Raji (cell line): ENCODE data around the gene ZNF219.

Experiments
- POLR2A ChIP-seq: IDR thresholded peaks from 2 replicates; pipeline ENCODE4 v1.6.1; 2011; ENCODE audit warnings: low read depth, low read length, control low read depth; ENCODE audit not compliant: insufficient read depth

Gene ZNF219

DNA sequence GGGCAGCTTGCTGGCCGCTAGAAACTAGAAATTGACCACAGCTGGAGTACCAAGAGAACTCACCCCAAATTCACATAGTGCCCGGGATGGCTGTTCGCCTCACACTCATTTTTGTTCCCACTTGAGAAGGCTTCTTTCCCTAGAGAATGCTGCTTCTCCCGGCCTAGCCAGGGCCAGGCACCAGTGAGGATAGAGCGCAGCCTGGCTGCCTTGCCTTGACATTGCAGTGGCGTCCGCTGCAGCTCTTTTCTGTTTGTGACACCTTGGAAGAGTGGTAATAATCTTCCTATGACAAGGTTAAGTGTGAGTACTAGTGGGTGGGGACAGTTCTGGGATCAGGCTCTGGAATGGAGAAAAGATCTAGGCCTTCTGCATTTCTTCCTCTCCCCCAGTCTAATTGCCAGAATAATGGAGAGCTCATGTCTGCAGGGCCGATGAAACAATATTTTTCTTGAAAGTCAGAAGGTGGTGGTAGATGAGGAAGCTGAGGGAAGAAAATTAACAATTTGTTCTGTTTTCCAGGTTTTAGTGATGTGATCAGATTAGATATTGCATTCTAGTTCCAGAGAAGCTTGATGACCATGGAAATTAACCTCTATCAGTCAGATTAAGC, 6.1 kb upstream of the ZNF219 start:
- no peak for TF ChIP-seq POLR2A

DNA sequence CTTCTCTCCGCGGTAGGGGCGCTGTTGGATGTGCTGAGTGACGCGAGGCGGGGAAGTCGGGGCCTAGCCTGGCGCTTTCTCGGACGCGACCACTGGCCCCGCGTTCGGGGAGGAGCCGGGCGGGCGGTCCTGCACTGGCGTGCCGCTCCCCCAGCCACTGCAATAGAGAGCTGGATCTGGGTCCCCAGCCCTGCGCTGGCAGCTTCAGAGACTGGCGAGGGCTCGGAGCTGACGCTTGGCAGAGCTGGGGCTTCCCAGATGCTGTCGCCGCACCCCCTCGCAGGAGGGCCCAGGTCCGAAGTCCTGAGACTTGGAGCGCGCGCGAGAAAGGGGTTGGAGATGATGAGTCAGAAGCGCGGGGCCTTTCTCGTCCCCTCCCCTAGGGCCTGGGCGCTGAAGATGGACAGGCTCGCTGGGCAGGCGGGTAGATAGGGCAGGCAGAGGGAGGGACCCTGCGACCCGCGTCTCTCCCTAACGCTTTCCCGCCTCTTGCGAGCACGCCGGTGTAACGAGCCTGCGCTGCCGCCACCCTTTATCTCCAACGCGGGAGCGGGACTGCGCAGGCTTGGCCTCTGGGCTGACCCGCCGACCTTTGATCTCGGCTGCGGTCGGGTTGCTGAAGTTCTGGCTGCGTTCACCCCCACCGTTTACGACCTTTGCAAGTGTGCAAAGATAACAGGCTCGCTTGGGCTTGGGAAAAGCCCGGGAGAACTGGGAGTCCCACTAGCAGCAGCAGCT, 5.4 kb upstream of the ZNF219 start:
- peak; percentile 93 for TF ChIP-seq POLR2A

DNA sequence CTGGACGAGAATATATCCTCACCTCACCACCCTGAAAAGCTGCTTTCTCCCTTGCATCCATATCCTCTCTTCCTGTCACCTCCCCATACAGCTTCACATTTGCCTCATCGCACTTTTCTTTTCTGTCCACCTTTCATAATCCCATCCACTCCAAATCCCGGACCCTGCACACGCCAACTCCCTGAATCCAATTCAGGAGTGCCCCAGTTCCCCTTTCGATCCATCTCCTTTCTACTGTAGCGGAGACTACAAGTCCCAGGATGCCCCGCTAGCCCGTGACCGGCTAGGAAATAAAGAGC, 4.9 kb upstream of the ZNF219 start:
- no peak for TF ChIP-seq POLR2A

DNA sequence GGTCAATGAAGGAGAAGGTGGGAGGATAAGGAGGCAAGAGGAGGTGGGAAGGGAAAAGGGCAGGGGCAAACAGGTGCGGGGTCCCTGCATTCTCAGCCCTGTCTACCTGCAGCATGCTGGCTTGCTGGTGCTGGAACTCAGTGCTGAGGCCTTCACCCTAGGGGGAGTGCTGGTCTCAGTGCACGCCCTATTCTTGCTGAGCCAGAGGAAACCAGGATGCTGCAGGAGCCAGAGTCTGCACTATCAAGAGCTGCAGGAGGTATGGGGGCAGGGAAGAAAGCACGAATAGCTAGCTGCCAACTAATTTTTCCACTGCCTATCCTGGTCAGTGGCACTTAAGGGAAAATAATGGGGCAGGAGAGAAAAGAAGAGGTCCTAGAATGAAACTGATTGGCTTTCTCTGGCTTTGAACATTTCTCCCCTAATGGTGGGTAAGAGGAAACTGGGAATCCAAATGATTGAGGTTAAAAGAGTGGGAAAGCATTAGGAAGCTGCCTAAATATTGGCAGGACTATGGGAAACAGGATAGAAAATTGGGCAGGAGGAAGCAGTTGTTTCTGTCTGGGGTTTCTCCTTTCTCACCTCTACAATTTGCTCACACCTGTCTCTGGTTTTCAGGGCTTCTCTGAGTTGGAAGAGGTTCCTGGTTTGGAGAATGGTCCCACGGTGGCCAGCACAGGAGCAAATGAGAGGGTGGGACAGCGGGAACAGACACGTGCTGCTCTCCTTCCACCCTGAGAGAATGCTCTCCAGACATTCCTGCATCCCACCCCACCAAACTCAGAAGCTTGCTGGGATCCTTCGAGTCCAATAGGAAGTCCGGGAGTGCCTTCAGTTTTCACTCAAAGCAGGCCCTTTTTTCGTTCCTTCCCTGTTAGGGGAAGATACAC, 4.3 kb upstream of the ZNF219 start:
- no peak; the same call in 1 of the 2 replicates for TF ChIP-seq POLR2A

DNA sequence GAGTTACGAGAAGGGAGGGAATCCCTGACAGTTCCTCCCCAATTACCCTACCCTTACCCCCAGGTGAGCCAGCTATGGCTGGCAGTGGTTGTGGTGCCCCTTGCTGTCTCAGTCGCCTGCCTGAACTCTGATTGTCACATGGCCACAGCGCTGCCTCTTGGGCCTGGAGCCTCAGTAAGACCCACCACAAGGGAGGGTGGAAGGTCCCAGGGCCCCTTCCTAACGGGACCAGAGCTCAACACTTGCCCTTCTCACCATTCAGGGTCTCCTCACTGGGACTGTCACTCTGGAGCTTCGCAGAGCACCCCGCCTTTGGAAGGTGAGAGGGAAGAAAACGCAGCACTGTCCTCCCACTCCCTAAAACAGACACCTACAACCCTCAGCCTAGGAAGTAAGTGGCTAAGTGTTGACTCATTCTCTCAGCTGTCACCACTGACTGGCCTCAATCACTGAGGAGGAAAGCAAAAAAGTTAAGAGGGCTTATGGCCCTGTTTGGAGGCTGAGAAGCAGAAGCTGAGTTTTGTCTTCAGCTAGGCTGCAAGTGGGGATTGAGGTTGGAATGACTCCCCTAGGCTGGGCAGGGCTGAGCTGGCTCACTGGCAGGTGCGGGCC, 3.5 kb upstream of the ZNF219 start:
- no peak for TF ChIP-seq POLR2A

DNA sequence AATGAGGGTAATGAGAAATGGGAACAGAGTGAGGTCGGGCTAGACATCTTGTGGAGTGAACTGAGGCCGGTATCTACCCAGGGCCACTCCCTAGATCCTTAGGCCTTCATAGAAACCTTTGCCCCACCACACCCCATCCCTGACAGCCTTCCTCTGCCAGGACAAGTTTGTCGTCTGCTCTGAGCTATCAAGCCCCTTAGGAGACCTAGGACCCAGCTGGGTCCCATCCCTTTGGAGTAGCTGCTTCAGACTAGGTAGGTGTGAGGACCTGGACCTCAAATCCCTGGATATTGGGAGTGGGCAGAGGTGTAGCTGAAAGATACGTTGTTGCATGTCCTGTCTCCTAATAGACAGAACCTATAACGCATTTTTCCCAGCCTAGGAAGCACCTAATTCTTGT, 2.5 kb upstream of the ZNF219 start, which contains the start of gene TMEM253:
TMEM253 (plus strand) TSS at position 136 of the 400 bp plus-strand sequence. CDS start 278 bp downstream, outside the sequence.
- TF ChIP-seq POLR2A: no peak

DNA sequence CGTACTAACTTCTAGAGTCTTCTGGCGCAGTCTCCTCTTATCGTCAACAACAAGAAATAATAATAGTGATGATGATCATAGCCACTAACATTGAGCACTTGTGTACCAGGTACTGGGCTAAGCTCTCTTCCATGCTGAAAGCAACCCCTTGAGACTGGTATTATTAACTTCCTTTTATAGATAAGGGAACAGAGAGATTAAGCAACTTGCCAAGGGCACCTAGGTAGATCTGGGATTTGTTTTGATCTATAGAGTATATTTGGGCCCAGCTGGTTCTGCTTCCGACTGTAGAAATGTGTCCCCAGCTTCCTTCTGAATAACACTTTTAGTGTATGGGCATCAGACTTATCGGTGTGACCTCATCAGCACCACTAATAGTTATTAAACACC, 1.1 kb upstream of the ZNF219 start:
- no peak for TF ChIP-seq POLR2A

DNA sequence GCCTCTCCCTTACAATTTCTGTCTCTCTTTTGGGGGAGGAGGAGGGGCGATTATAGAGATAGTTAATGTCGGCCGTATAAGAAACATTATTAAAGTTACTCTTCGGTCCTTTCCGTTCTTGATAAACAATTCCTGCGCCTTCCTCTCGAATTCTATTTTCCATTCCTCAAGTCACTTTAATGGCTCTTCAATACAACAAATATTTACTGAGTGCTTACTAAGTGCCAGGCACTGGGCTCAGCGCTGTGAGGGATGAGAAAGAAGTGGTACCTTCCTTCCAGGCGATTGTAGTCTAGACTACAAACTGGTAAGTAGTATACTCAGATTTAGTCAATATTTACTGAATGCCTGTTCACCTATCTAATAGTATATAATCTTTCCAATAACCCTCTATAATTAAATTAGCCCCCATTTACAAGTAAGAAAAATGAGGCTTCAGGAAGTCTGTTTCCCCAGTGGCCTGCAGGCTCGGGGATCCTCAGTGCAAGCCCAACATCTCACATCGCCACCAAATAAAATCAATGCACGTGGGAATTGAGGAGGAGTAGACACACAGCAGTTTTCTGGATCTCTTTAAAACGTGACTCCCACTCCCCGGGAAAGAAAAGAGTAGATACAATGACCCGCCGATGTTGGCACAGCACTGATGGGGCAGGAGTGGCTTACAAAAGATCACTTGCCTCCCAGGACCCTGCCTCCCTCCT, 589 bp upstream of the ZNF219 start:
- TF ChIP-seq POLR2A: no peak

DNA sequence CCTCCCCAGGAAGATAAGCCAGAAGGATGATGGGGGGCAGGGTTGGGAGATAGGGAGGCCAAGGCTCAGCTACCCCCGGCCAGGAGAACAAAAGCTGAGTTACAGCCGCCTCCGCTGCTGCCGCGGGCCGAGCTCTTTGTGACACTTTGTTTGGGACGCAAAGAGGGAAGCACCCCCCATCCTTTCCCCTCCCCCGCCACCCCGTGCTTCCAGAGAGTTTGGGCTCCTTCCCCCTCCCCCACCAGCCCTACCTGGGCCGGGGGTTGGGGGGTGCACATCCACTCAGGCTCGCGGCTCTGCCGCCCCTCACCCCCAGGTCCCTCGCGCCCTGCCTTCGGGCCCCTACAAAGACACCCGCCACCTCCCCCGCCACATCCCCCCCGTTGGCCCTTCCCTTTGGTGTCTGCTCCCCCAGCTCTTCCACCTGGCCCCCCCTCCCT, 799 bp downstream of the ZNF219 start:
- TF ChIP-seq POLR2A: no peak

DNA sequence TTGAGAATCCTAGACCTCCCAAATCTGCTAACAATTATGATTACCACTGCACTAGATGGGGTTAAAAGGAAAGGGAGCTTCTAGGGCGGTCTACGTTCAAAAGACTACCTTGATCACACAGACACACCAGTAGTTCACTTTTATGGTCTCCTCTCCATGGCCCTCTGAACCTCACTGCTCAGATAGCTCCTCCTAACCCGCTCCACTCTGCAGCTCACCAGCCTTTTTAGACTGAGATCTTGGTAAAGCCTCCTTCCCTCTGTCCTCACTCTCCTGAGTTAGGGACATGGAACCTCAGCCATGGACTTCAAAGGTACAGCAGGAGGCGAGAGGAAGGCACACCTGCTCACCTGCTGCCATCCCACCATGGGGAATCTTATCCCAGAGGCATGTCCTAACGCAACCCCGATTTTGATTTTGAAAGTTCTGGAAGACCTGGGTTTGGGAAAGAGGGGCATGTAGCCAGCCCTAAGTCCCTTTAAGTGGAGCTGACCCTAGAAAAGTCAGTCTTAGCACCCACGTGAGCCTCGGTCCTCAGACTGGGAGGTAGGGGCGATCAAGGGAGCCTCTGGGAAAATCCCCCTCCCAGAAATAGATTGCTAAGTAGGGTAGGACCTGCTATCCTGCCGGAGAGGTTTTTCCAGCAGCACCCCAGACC, 1.3 kb downstream of the ZNF219 start:
- no peak for TF ChIP-seq POLR2A

DNA sequence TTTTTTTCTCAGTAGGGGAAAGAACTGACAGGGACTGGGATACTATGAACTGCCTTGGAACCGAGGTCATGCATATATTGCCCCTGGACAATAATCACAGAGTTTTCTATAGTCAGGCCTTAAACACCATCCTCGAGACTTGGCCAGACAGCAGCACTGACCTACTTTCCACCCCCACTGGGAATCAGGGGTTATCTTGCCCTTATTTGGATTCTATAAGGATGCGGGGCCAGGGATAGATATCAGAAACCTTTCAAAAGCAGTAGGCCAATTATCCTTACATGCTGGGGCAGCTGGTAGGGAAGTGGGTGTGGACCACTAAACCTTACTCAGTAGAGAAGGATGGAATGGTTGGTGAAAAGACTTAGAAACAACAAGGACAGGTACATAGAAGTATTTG, 2.0 kb downstream of the ZNF219 start:
- no peak for TF ChIP-seq POLR2A

DNA sequence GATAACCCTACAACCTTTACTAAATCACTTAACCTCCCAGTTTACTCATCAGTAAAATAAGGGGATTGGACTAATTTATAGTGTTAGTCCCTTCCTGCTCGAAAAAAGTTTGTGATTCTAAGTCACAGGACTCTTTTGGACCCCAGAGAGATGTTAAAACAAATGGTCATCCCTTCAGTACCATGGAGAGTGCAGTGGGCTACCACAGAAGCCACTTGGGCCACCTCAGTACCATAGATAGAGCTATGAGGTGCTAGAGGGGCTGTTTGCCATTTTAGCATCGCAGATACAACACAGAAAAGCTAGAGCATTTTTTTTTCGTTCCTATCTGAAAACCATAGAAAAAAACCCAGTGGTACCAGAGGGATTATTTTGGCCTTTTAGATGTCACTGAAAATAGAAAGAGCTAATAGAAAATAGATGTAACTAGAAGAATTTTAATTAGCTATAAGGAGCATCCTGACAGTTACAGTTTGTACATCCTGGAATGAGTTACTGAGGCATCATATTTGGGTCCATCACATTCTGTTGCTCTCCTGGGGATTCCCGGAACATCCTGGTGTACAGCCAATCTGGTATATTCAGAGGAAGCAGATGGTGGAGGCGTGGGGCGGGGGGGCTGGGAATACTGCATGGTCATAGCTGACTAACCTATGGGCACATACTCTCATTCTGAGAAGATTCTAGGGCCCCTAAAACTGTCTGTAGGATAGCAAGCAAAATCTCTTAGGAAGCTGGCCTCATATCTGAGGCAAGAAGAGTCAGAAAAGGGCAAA, 2.8 kb downstream of the ZNF219 start:
- TF ChIP-seq POLR2A: no peak
